GM12891 (cell line): Measurements from ENCODE around the gene SNTG2.

Experiments
- DNase-seq: peaks from one replicate; pipeline ENCODE4 v3.0.0; 2011; ENCODE audit warnings: low spot score; ENCODE audit not compliant: insufficient read length
- FAIRE-seq: peaks from 2 replicates; lab custom pipeline; 2011; peaks lifted over from hg19 to GRCh38; lab: Jason Lieb, UNC
- PAX5 ChIP-seq: IDR thresholded peaks from 2 replicates; pipeline ENCODE4 v1.6.1; 2011; ENCODE audit warnings: low read length, moderate library complexity, mild to moderate bottlenecking; ENCODE audit not compliant: insufficient read depth, severe bottlenecking
- POLR2A ChIP-seq: IDR thresholded peaks from 2 replicates; pipeline ENCODE4 v1.6.1; 2011; ENCODE audit warnings: low read depth, low read length, control low read depth
- POLR2AphosphoS5 ChIP-seq: IDR thresholded peaks from 2 replicates; pipeline ENCODE4 v1.6.1; 2011; ENCODE audit warnings: low read depth, low read length, control low read depth
- POU2F2 ChIP-seq: IDR thresholded peaks from 2 replicates; pipeline ENCODE4 v1.6.1; 2011; ENCODE audit warnings: low read depth, mild to moderate bottlenecking, control low read depth, low read length, moderate library complexity
- SPI1 ChIP-seq: IDR thresholded peaks from 2 replicates; pipeline ENCODE4 v1.6.1; 2011; ENCODE audit warnings: low read depth, low read length, control low read depth
- TAF1 ChIP-seq: IDR thresholded peaks from 2 replicates; pipeline ENCODE4 v1.6.1; 2011; ENCODE audit warnings: low read depth, low read length, control low read depth

SNTG2 gene

GRCh38 chr2:1393321-1393720 lies 442.7 kb downstream of the SNTG2 start:
- no peak for FAIRE-seq
- TF ChIP-seq TAF1 (no peak), POU2F2 (no peak), POLR2AphosphoS5 (no peak), PAX5 (no peak), POLR2A (no peak), SPI1 (no peak)

GRCh38 chr2:1394709-1395408 lies 444.2 kb downstream of the SNTG2 start:
- DNase-seq: no peak
- FAIRE-seq: no peak
- no peak for TF ChIP-seq POLR2AphosphoS5
- TF ChIP-seq PAX5: no peak
- no peak for TF ChIP-seq SPI1
- no peak for TF ChIP-seq POU2F2
- TF ChIP-seq TAF1: no peak
- TF ChIP-seq POLR2A: no peak

More at GRCh38 chr2:1393321-1393720, 442.7 kb downstream of the SNTG2 start:
- no peak for DNase-seq

- DNase-seq: no peak
- FAIRE-seq: no peak
- TF ChIP-seq PAX5 (no peak), SPI1 (no peak), POLR2A (no peak), TAF1 (no peak), POU2F2 (no peak), POLR2AphosphoS5 (no peak)
Observed at GRCh38 chr2:1397350-1397749, 446.7 kb downstream of the SNTG2 start.

- FAIRE-seq (no peak), DNase-seq (no peak)
- no peak for TF ChIP-seq POU2F2
- no peak for TF ChIP-seq POLR2A
- TF ChIP-seq POLR2AphosphoS5: no peak
Observed at GRCh38 chr2:1398191-1398590, 447.5 kb downstream of the SNTG2 start.

- TF ChIP-seq SPI1 (no peak), TAF1 (no peak), POLR2AphosphoS5 (no peak), PAX5 (no peak), POU2F2 (no peak), POLR2A (no peak)
- DNase-seq (peak; percentile 25), FAIRE-seq (no peak)
Observed at GRCh38 chr2:1400943-1401735, 450.5 kb downstream of the SNTG2 start.

- no peak for TF ChIP-seq POU2F2
- TF ChIP-seq TAF1: no peak
- TF ChIP-seq POLR2AphosphoS5: no peak
- no peak for TF ChIP-seq PAX5
- no peak for TF ChIP-seq POLR2A
- TF ChIP-seq SPI1: no peak
- FAIRE-seq (no peak), DNase-seq (no peak)
Observed at GRCh38 chr2:1402064-1402463, 451.4 kb downstream of the SNTG2 start.

- DNase-seq (no peak), FAIRE-seq (no peak)
- no peak for TF ChIP-seq POLR2AphosphoS5
- TF ChIP-seq PAX5: no peak
- TF ChIP-seq TAF1: no peak
- no peak for TF ChIP-seq POLR2A
- TF ChIP-seq SPI1: no peak
- TF ChIP-seq POU2F2: no peak
Observed at GRCh38 chr2:1403565-1403964, 452.9 kb downstream of the SNTG2 start.

- no peak for DNase-seq
- FAIRE-seq: no peak
- TF ChIP-seq SPI1: no peak
- TF ChIP-seq POLR2AphosphoS5: no peak
- TF ChIP-seq PAX5: no peak
- no peak for TF ChIP-seq TAF1
- no peak for TF ChIP-seq POU2F2
- TF ChIP-seq POLR2A: no peak
Observed at GRCh38 chr2:1405124-1405523, 454.5 kb downstream of the SNTG2 start.

- DNase-seq (no peak), FAIRE-seq (no peak)
- TF ChIP-seq POLR2AphosphoS5 (no peak), TAF1 (no peak), POU2F2 (no peak), PAX5 (no peak), POLR2A (no peak), SPI1 (no peak)
Observed at GRCh38 chr2:1405967-1406366, 455.3 kb downstream of the SNTG2 start.

GRCh38 chr2:1406434-1406833 lies 455.8 kb downstream of the SNTG2 start:
- no peak for TF ChIP-seq TAF1
- no peak for TF ChIP-seq PAX5
- no peak for TF ChIP-seq POLR2AphosphoS5
- TF ChIP-seq SPI1: no peak
- no peak for TF ChIP-seq POLR2A
- no peak for TF ChIP-seq POU2F2

More at GRCh38 chr2:1406434-1406833, 455.8 kb downstream of the SNTG2 start:
- no peak for FAIRE-seq
- DNase-seq: no peak
